ENCODE results near the gene TUBAL3. TPM values are rescaled to one million over a fixed set of nuclear protein-coding genes. Genes with fewer than 3 reads are reported as not detected.

The TUBAL3 gene
- total and polyA plus RNA-seq, 9 of the 15 experiments (the other 6 are each of a cell fraction or from before 2014, with no cell fraction given), result 5.5 to 10.1 (median 6.9) TPM

GRCh38 chr10:5446390-5446926 lies 41.8 kb upstream of the TUBAL3 start (continued):
- TF ChIP-seq MGA (IDR thresholded peaks at IDR 0.05) (peak; percentile 81), ZNF24 (IDR thresholded peaks at IDR 0.05) (peak; percentile 24; the same call in 1 of the 2 replicates), SFPQ (IDR thresholded peaks at IDR 0.05; ENCODE audit: low read depth, low read length) (no peak), ZNF217 (CRISPR knock-in tag; IDR thresholded peaks at IDR 0.05) (no peak), ZKSCAN1 (IDR thresholded peaks at IDR 0.05; ENCODE audit: low read depth, low read length) (peak; percentile 63; the same call in 1 of the 2 replicates), LARP7 (IDR thresholded peaks at IDR 0.05) (peak; percentile 82; the same call in 1 of the 2 replicates), CXXC5 (CRISPR knock-in tag; IDR thresholded peaks at IDR 0.05) (peak; percentile 73), FOXK1 (CRISPR knock-in tag; IDR thresholded peaks at IDR 0.05; ENCODE audit: borderline replicate concordance) (peak; percentile 87; the same call in 1 of the 2 replicates), ZNF431 (CRISPR knock-in tag; IDR thresholded peaks at IDR 0.05) (peak; percentile 54; the same call in 1 of the 2 replicates), TRIM28 (IDR thresholded peaks at IDR 0.05) (no peak), ZNF449 (CRISPR knock-in tag; IDR thresholded peaks at IDR 0.05) (no peak), FUS (optimal IDR thresholded peaks at IDR 0.05; ENCODE audit: low read depth, low read length) (no peak), HEY1 (CRISPR knock-in tag; IDR thresholded peaks at IDR 0.05; ENCODE audit: borderline replicate concordance) (no peak), FOXM1 (IDR thresholded peaks at IDR 0.05; ENCODE audit: low read depth) (no peak), FOXM1 (CRISPR knock-in tag; IDR thresholded peaks at IDR 0.05; ENCODE audit: low read depth) (no peak)

Data from K562 (cell line).